Panc1 (cell line): ENCODE data around the gene GAS7. TPM values are rescaled to one million over a fixed set of nuclear protein-coding genes. Genes with fewer than 3 reads are reported as not detected.
"Not testable (repeated sequence)": the region's sequence is repeated elsewhere in the genome, so short reads cannot be mapped to it uniquely, and the experiment has no call there.

ENCODE experiments used
- ATAC-seq: fragments of 200-7000 bp; cut with Tn5 transposase; 2 replicates; pipeline ENCODE4 v1.9.1; 2020; ENCODE audit warnings: mild to moderate bottlenecking, moderate library complexity
- BruUV-seq: library from RNA; stranded (reverse); fragments of 400-500 nt; replicated peaks from 2 replicates; lab custom pipeline; 2021; lab: Mats Ljungman, UMichigan
- CTCF ChIA-PET: fragments of 300-600 bp; sonication (Branson Sonifier 250); formaldehyde crosslinking; loops from one replicate; lab custom pipeline; 2022; ENCODE audit warnings: antibody characterized with exemption; lab: Charles Lee
- POLR2A ChIA-PET: fragments of 300-600 bp; sonication (Branson Sonifier 250); formaldehyde crosslinking; loops from one replicate; lab custom pipeline; 2022; ENCODE audit warnings: antibody characterized with exemption; lab: Charles Lee
- DNase-seq: peaks from one replicate; pipeline ENCODE4 v3.0.0-alpha.2; 2010; ENCODE audit warnings: low read depth, low spot score
- H3K27ac ChIP-seq: 2 replicates; pipeline ENCODE4 v1.5.1; 2011; ENCODE audit warnings: mild to moderate bottlenecking, low read length, inconsistent platforms
- H3K27me3 ChIP-seq: fragments of 200-500 bp; sonication (Bioruptor generic); 2 replicates; pipeline ENCODE4 v1.6.0; 2014; ENCODE audit warnings: low read length, inconsistent platforms; ENCODE audit not compliant: control insufficient read depth, insufficient read depth
- H3K36me3 ChIP-seq: fragments of 200-500 bp; sonication (Bioruptor generic); 2 replicates; pipeline ENCODE4 v1.5.1; 2014; ENCODE audit warnings: inconsistent platforms, mild to moderate bottlenecking, low read length, moderate library complexity; ENCODE audit not compliant: control insufficient read depth, insufficient read depth
- H3K4me1 ChIP-seq: 2 replicates; pipeline ENCODE4 v1.5.1; 2011; ENCODE audit warnings: inconsistent platforms, mild to moderate bottlenecking, low read length, moderate library complexity; ENCODE audit not compliant: control insufficient read depth, insufficient read depth
- H3K4me3 ChIP-seq, 2 experiments: 2 replicates each; pipeline ENCODE4 v1.5.1; 2011 to 2012; ENCODE audit warnings: low read depth in 2 of 2, low read length in 2 of 2, mild to moderate bottlenecking in 2 of 2, inconsistent platforms in 1 of 2, moderate library complexity in 1 of 2
- H3K9me3 ChIP-seq: fragments of 200-500 bp; sonication (Bioruptor generic); 2 replicates; pipeline ENCODE4 v1.5.1; 2014; ENCODE audit warnings: low read depth, mild to moderate bottlenecking, inconsistent platforms, low read length, moderate library complexity; ENCODE audit not compliant: control insufficient read depth, insufficient read depth
- CTCF ChIP-seq: fragments of 450-650 bp; IDR thresholded peaks from 2 replicates; pipeline ENCODE4 v1.5.1; 2017; ENCODE audit warnings: mild to moderate bottlenecking
- POLR2AphosphoS5 ChIP-seq: IDR thresholded peaks from 2 replicates; pipeline ENCODE4 v1.6.1; 2012; ENCODE audit warnings: mild to moderate bottlenecking, low read depth, low read length, moderate library complexity
- REST ChIP-seq, 2 experiments: IDR thresholded peaks; 2 replicates each; pipeline ENCODE4 v1.6.1; 2011 to 2012; ENCODE audit warnings: low read depth in 2 of 2, control low read depth in 1 of 2, low read length in 1 of 2, mild to moderate bottlenecking in 1 of 2, moderate library complexity in 1 of 2; ENCODE audit not compliant: insufficient read depth in 1 of 2
- SIN3A ChIP-seq: IDR thresholded peaks from 2 replicates; pipeline ENCODE4 v1.6.1; 2012; ENCODE audit warnings: low read depth, mild to moderate bottlenecking, low read length, moderate library complexity, borderline replicate concordance; ENCODE audit not compliant: insufficient read depth
- TCF7L2 ChIP-seq: IDR thresholded peaks from 2 replicates; pipeline ENCODE4 v1.6.1; 2011; ENCODE audit warnings: mild to moderate bottlenecking, low read depth, low read length, inconsistent platforms
- in situ Hi-C: cut with HindIII; loops from 2 replicates; pipeline ENCODE4 v1.10.0; 2016; ENCODE audit warnings: low sequenced_read_pairs, low pct_unique_long_range_greater_than_20kb
- intact Hi-C: fragments of 100-400 bp; cut with micrococcal nuclease; formaldehyde crosslinking; loops from one replicate; pipeline ENCODE4 v1.10.0; 2022; ENCODE audit not compliant: unreplicated experiment
- total RNA-seq: library from RNA; stranded (reverse); gene quantifications from one replicate; pipeline ENCODE4 v1.2.1, GENCODE V29; 2021; ENCODE audit not compliant: unreplicated experiment

The GAS7 gene
- total RNA-seq, 1 experiment from 2014 or later: 0.05 TPM

GRCh38 chr17:10096596-10096995, 101.8 kb downstream of the GAS7 start:
- TF ChIP-seq CTCF (no peak), REST (IDR thresholded peaks at IDR 0.05; ENCODE audit: insufficient read depth in 1 of 2, low read depth in 2 of 2, low read length in 1 of 2) (no peak), POLR2AphosphoS5 (no peak), TCF7L2 (no peak), SIN3A (no peak)
- no peaks in the 10 kb centered on the region for H3K36me3 ChIP-seq
- H3K27ac ChIP-seq: no peak overlapping the region
- in situ Hi-C loops (no loop called here), intact Hi-C loops (no loop called here)
- DNase-seq: no peak
- POLR2A ChIA-PET: no interaction called here
- no peaks in the 10 kb centered on the region; the same call in 1 of the 2 replicates for H3K27me3 ChIP-seq
- no peak overlapping the region for H3K4me3 ChIP-seq
- CTCF ChIA-PET: no interaction called here
- no TSS peak for BruUV-seq
- no peaks in the 10 kb centered on the region for H3K9me3 ChIP-seq
- no peak for ATAC-seq
- no peaks in the 10 kb centered on the region for H3K4me1 ChIP-seq

GRCh38 chr17:10095295-10095694, 103.1 kb downstream of the GAS7 start:
- TF ChIP-seq TCF7L2: peak; percentile 75
- H3K9me3 ChIP-seq, in situ Hi-C loops, POLR2A ChIA-PET, H3K36me3 ChIP-seq, ATAC-seq, H3K4me1 ChIP-seq, H3K27ac ChIP-seq, intact Hi-C loops, H3K4me3 ChIP-seq, H3K27me3 ChIP-seq, DNase-seq, BruUV-seq, CTCF ChIA-PET: not testable (repeated sequence)

GRCh38 chr17:10094797-10095196, 103.6 kb downstream of the GAS7 start:
- H3K27me3 ChIP-seq: no peaks in the 10 kb centered on the region
- ATAC-seq: no peak
- in situ Hi-C loops: no loop called here

More at GRCh38 chr17:10094797-10095196, 103.6 kb downstream of the GAS7 start:
- BruUV-seq: no TSS peak
- ChIA-PET CTCF (no interaction called here), POLR2A (no interaction called here)
- DNase-seq: no peak
- Histone ChIP-seq H3K36me3 (no peaks in the 10 kb centered on the region), H3K4me3 (no peak overlapping the region), H3K9me3 (no peaks in the 10 kb centered on the region), H3K27ac (no peak overlapping the region), H3K4me1 (no peaks in the 10 kb centered on the region)
- TF ChIP-seq REST (IDR thresholded peaks at IDR 0.05; ENCODE audit: insufficient read depth in 1 of 2, low read depth in 2 of 2, low read length in 1 of 2) (no peak), POLR2AphosphoS5 (no peak), CTCF (no peak), TCF7L2 (no peak), SIN3A (no peak)
- intact Hi-C loops: no loop called here
